Esophagus squamous epithelium (tissue), 5 donors: ENCODE measurements around the gene SYNDIG1L. TPM values are rescaled to one million over a fixed set of nuclear protein-coding genes. Genes with fewer than 3 reads are reported as not detected.

Source experiments
- DNase-seq: peaks from one replicate; lab custom pipeline; 2025; lab: John Stamatoyannopoulos, UW
- H3K27ac ChIP-seq, 4 donors: fragments of 200-600 bp; sonication (generic); one replicate each; pipeline ENCODE4 v1.5.1; 2016 to 2019; ENCODE audit warnings: mild to moderate bottlenecking in 1 of 4
- H3K27me3 ChIP-seq, 4 donors: fragments of 200-600 bp; sonication (generic); 1 replicate in 3 of 4; 2 replicates in 1 of 4; pipeline versions ENCODE4 v1.5.1 to v1.6.0; 2017 to 2021; ENCODE audit warnings: antibody characterized with exemption in 1 of 4
- H3K36me3 ChIP-seq, 3 donors: fragments of 200-600 bp; sonication (generic); one replicate each; pipeline ENCODE4 v1.5.1; 2016 to 2019
- H3K4me1 ChIP-seq, 3 donors: fragments of 200-600 bp; sonication (generic); one replicate each; pipeline ENCODE4 v1.5.1; 2017 to 2019
- H3K4me3 ChIP-seq, 4 donors: fragments of 200-600 bp; sonication (generic); 1 replicate in 3 of 4; 2 replicates in 1 of 4; pipeline ENCODE4 v1.5.1; 2016 to 2019; ENCODE audit warnings: mild to moderate bottlenecking in 2 of 4, moderate library complexity in 1 of 4
- H3K9me3 ChIP-seq, 3 donors: fragments of 200-600 bp; sonication (generic); one replicate each; pipeline ENCODE4 v1.5.1; 2016 to 2019
- CTCF ChIP-seq, 6 experiments: fragments of 450-650 bp in 4 of 6; fragments of 200-600 bp in 2 of 6; sonication (generic) in 2 of 6; IDR thresholded peaks; one replicate each; pipeline ENCODE4 v1.5.1; 2016 to 2019; ENCODE audit warnings: antibody characterized with exemption in 6 of 6, mild to moderate bottlenecking in 4 of 6, moderate library complexity in 4 of 6
- POLR2A ChIP-seq, 4 donors: fragments of 450-650 bp; IDR thresholded peaks; one replicate each; pipeline ENCODE4 v1.6.1; 2017; ENCODE audit warnings: antibody characterized with exemption in 4 of 4, mild to moderate bottlenecking in 4 of 4, moderate library complexity in 3 of 4
- WGBS, 2 donors: methylation state at CpG; one replicate each; pipeline ENCODE4 v1.1.5; 2018; 5-methylcytosine and 5-hydroxymethylcytosine counted together
- intact Hi-C: fragments of 100-400 bp; cut with DNase I; formaldehyde crosslinking; loops from one replicate; pipeline ENCODE4 v1.15.0; 2022
- total RNA-seq, 4 donors: library from RNA; depleted of rRNA; stranded (reverse); fragments of >200 nt; gene quantifications; one replicate each; pipeline ENCODE4 v1.1.0, GENCODE V29; 2016
- donor health status: DM: yes; HTN: yes; CAD: no.

SYNDIG1L gene
- total RNA-seq, 4 donors from 2014 or later: 0.19 TPM; not detected in 3

GRCh38 chr14:74444866-74445265, 18.9 kb upstream of the SYNDIG1L start:
- no peaks in the 10 kb centered on the region for H3K27me3 ChIP-seq
- no peaks in the 10 kb centered on the region for H3K4me1 ChIP-seq
- no peaks in the 10 kb centered on the region for H3K9me3 ChIP-seq
- H3K4me3 ChIP-seq: no peak overlapping the region
- TF ChIP-seq POLR2A (IDR thresholded peaks at IDR 0.05): no peak
- TF ChIP-seq CTCF (IDR thresholded peaks at IDR 0.05): no peak
- WGBS, 2 donors: 10 to 20% methylated on average over 3 of the region's 3 CpGs
- DNase-seq: no peak
- intact Hi-C loops: no loop called here
- H3K36me3 ChIP-seq: no peaks in the 10 kb centered on the region
- H3K27ac ChIP-seq: no peak overlapping the region

GRCh38 chr14:74442757-74443156, 16.7 kb upstream of the SYNDIG1L start:
- TF ChIP-seq CTCF (IDR thresholded peaks at IDR 0.05): no peak
- TF ChIP-seq POLR2A (IDR thresholded peaks at IDR 0.05): no peak
- Histone ChIP-seq H3K4me3 (no peak overlapping the region), H3K27ac (no peak overlapping the region), H3K27me3 (no peaks in the 10 kb centered on the region), H3K36me3 (no peaks in the 10 kb centered on the region), H3K9me3 (no peaks in the 10 kb centered on the region), H3K4me1 (no peaks in the 10 kb centered on the region)
- DNase-seq: no peak
- intact Hi-C loops: no loop called here

- WGBS, 2 donors: 84 to 87% methylated on average over 3 of the region's 3 CpGs
- intact Hi-C loops: no loop called here
- Histone ChIP-seq H3K4me3 (no peak overlapping the region), H3K9me3 (no peaks in the 10 kb centered on the region), H3K27me3 (no peaks in the 10 kb centered on the region), H3K27ac (no peak overlapping the region), H3K4me1 (no peaks in the 10 kb centered on the region), H3K36me3 (no peaks in the 10 kb centered on the region)
- DNase-seq: no peak
- TF ChIP-seq POLR2A (IDR thresholded peaks at IDR 0.05) (no peak), CTCF (IDR thresholded peaks at IDR 0.05) (no peak)
These were observed 15.1 kb upstream of the SYNDIG1L start for GRCh38 chr14:74441113-74441512.

- no peaks in the 10 kb centered on the region for H3K4me1 ChIP-seq
- TF ChIP-seq POLR2A (IDR thresholded peaks at IDR 0.05) (no peak), CTCF (IDR thresholded peaks at IDR 0.05) (no peak)
- intact Hi-C loops: no loop called here
- no peaks in the 10 kb centered on the region for H3K9me3 ChIP-seq
- no peaks in the 10 kb centered on the region for H3K36me3 ChIP-seq
- H3K27me3 ChIP-seq: no peaks in the 10 kb centered on the region
- no peak overlapping the region for H3K27ac ChIP-seq
- 63 to 78% methylated on average over 3 of the region's 3 CpGs for WGBS, 2 donors
- DNase-seq: no peak
- no peak overlapping the region for H3K4me3 ChIP-seq
These were observed 12.4 kb upstream of the SYNDIG1L start for GRCh38 chr14:74438351-74438915.

- TF ChIP-seq POLR2A (IDR thresholded peaks at IDR 0.05): no peak
- no peak for TF ChIP-seq CTCF (IDR thresholded peaks at IDR 0.05)
- H3K4me1 ChIP-seq: no peaks in the 10 kb centered on the region
- H3K27me3 ChIP-seq: no peaks in the 10 kb centered on the region
- DNase-seq: no peak
- H3K4me3 ChIP-seq: no peak overlapping the region
- no peak overlapping the region for H3K27ac ChIP-seq
- no peaks in the 10 kb centered on the region for H3K36me3 ChIP-seq
- WGBS, 2 donors: 19 to 23% methylated on average over 2 to 3 of the region's 3 CpGs
- no peaks in the 10 kb centered on the region for H3K9me3 ChIP-seq
- intact Hi-C loops: no loop called here
These were observed 11.6 kb upstream of the SYNDIG1L start for GRCh38 chr14:74437496-74438053.
